ENCODE measurements around the gene NPPB. TPM values are rescaled to one million over a fixed set of nuclear protein-coding genes. Genes with fewer than 3 reads are reported as not detected.

Gene NPPB
- total and polyA plus RNA-seq, 2 of the 8 experiments (the other 6 are each of a cell fraction or from before 2014, with no cell fraction given): 0.36 to 0.91 TPM

DNA sequence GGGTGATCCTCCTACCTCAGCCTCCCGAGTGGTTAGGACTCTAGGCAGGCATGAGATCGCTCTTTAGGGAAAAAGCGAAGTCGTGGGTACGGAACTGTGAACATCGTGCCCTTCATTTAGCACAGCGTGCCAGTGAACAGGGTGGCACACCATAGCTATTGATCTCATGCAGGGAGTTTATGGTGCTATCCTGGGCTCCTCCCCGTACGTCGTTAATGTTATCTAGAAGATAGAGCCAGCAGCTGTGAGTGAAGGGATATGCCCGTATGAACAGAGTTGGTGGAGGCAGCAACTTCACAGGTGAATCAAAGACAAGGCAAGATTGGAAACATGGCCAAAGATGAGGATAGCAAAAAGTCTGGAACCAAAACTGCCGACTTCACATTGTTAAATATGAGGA is 41.6 kb downstream of the NPPB start:
- Histone ChIP-seq H2BK12ac (ENCODE audit: low read depth, low read length) (no peak overlapping the region), H2BK120ac (replicated peaks; ENCODE audit: low read depth, low read length) (no peak overlapping the region), H3K23ac (ENCODE audit: insufficient read length) (no peak overlapping the region), H2AFZ (ENCODE audit: low read length) (no peak overlapping the region), H3K79me1 (ENCODE audit: low read depth, low read length) (no peaks in the 10 kb centered on the region), H3K4me3 (ENCODE audit: extremely low read depth in 1 of 4, insufficient read depth in 2 of 4, low read depth in 3 of 4, low read length in 4 of 4) (no peak overlapping the region), H3K4ac (replicated peaks; ENCODE audit: insufficient read length, low read depth, low read length) (no peak overlapping the region), H3K23me2 (ENCODE audit: low read depth, low read length) (no peaks in the 10 kb centered on the region), H4K20me1 (replicated peaks in 1 of 2; ENCODE audit: control insufficient read depth in 1 of 2, insufficient read depth in 2 of 2, low read length in 2 of 2) (peaks cover 3 to 8% of the 10 kb centered on the region in 2 experiments), H3K9me3 (ENCODE audit: insufficient read depth in 2 of 2, low read depth in 1 of 2, low read length in 1 of 2) (no peaks in the 10 kb centered on the region), H3K36me3 (ENCODE audit: control insufficient read depth in 2 of 4, insufficient read depth in 4 of 4, low read length in 3 of 4) (peaks cover 14 to 54% (median 41%) of the 10 kb centered on the region in 4 experiments), H2AK5ac (ENCODE audit: low read depth, low read length) (no peak overlapping the region), H3K79me2 (ENCODE audit: control insufficient read depth in 1 of 2, insufficient read depth in 2 of 2, low read length in 2 of 2) (peaks cover 0 to 8% of the 10 kb centered on the region in 2 experiments; a peak in 2 of 4 replicates), H2BK15ac (ENCODE audit: low read length) (no peak overlapping the region), H3K14ac (ENCODE audit: insufficient read length) (no peak overlapping the region), H3K4me1 (replicated peaks in 1 of 4; ENCODE audit: control insufficient read depth in 3 of 4, insufficient read depth in 4 of 4, low read length in 3 of 4) (no peaks in the 10 kb centered on the region), H3K27me3 (replicated peaks in 1 of 4; ENCODE audit: control insufficient read depth in 3 of 4, extremely low read depth in 1 of 4, insufficient read depth in 3 of 4, low read length in 3 of 4) (no peaks in the 10 kb centered on the region), H4K8ac (ENCODE audit: extremely low read depth, insufficient read depth, low read length) (no peak overlapping the region), H3K18ac (ENCODE audit: extremely low read depth, low read length) (no peak overlapping the region), H2BK5ac (ENCODE audit: low read depth, low read length) (no peak overlapping the region), H4K91ac (replicated peaks; ENCODE audit: insufficient read length, low read length) (no peak overlapping the region), H3K4me2 (ENCODE audit: insufficient read depth in 1 of 2, low read depth in 2 of 2, low read length in 2 of 2) (no peak overlapping the region), H3K9ac (replicated peaks in 1 of 4; ENCODE audit: extremely low read depth in 1 of 4, low read depth in 3 of 4, low read length in 3 of 4) (no peak overlapping the region), H3K27ac (ENCODE audit: low read depth, low read length) (no peak overlapping the region), H3K56ac (replicated peaks; ENCODE audit: insufficient read length, low read depth, low read length) (no peak overlapping the region), H4K5ac (ENCODE audit: insufficient read length, low read depth, low read length) (no peak overlapping the region), H2BK20ac (ENCODE audit: low read length) (no peak overlapping the region)
- CTCF ChIA-PET (ENCODE audit: partially characterized antibody): interaction anchor here (0.5 kb wide), 1 partner anchor 11 kb away, joined by 3 read pairs; no protein-coding TSS in a partner anchor
- DNase-seq (ENCODE audit: low read depth in 1 of 2, low spot score in 2 of 2): no peak
- FAIRE-seq: no peak
- POLR2A ChIA-PET (ENCODE audit: partially characterized antibody): interaction anchor here (0.7 kb wide), 1 partner anchor 591 kb away, joined by 3 read pairs; no protein-coding TSS in a partner anchor
- WGBS, 2 experiments (ENCODE audit: extremely low coverage in 1 of 2, insufficient coverage in 1 of 2, insufficient read length in 1 of 2, insufficient replicate concordance in 2 of 2, low coverage in 1 of 2, low lambda C conversion rate in 2 of 2, missing lambda C conversion rate in 1 of 2): 93% methylated on average over 12 of the region's 12 CpGs; no CpG with 5 or more reads in 1 of the 2 experiments
- TF ChIP-seq EP300 (IDR thresholded peaks at IDR 0.05; ENCODE audit: borderline replicate concordance in 1 of 2, low read depth in 2 of 2, low read length in 2 of 2) (no peak), SP2 (IDR thresholded peaks at IDR 0.05; ENCODE audit: low read length) (no peak), TAF7 (optimal IDR thresholded peaks at IDR 0.05; ENCODE audit: borderline replicate concordance, low read depth, low read length) (no peak), TAF1 (IDR thresholded peaks at IDR 0.05; ENCODE audit: low read depth, low read length) (no peak), MAFK (IDR thresholded peaks at IDR 0.05; ENCODE audit: low read depth, low read length) (no peak), SIX5 (IDR thresholded peaks at IDR 0.05; ENCODE audit: low read depth, low read length) (no peak), SAP30 (IDR thresholded peaks at IDR 0.05; ENCODE audit: insufficient read depth, insufficient replicate concordance, low read length) (no peak), POLR2A (IDR thresholded peaks at IDR 0.05; ENCODE audit: control extremely low read depth in 1 of 2, low read depth in 2 of 2, low read length in 2 of 2) (no peak), SUZ12 (IDR thresholded peaks at IDR 0.05; ENCODE audit: low read length) (no peak), CREB1 (IDR thresholded peaks at IDR 0.05) (no peak), CHD2 (IDR thresholded peaks at IDR 0.05; ENCODE audit: low read length) (no peak), SIN3A (conservative IDR thresholded peaks at IDR 0.05 in 1 of 2, IDR thresholded peaks at IDR 0.05 in 1 of 2; ENCODE audit: low read depth in 1 of 2, low read length in 2 of 2) (no peak), CTBP2 (IDR thresholded peaks at IDR 0.05; ENCODE audit: borderline replicate concordance, insufficient read depth, insufficient read length, low read length) (no peak), YY1 (IDR thresholded peaks at IDR 0.05; ENCODE audit: low read depth, low read length) (no peak), RXRA (IDR thresholded peaks at IDR 0.05; ENCODE audit: insufficient read depth, low read depth, low read length) (no peak)

Data from H1 (cell line).